IPS-20b (cell line): ENCODE measurements around the gene GPATCH8.

Experiments used
- H3K27ac ChIP-seq: one replicate; pipeline ENCODE4 v1.5.1; 2013; ENCODE audit warnings: low read length
- H3K27me3 ChIP-seq: 2 replicates; pipeline ENCODE4 v1.6.1; 2013; ENCODE audit warnings: mild to moderate bottlenecking, low read length, inconsistent platforms; ENCODE audit not compliant: insufficient read depth
- H3K36me3 ChIP-seq: 2 replicates; pipeline ENCODE4 v1.6.1; 2013; ENCODE audit warnings: low read depth, mild to moderate bottlenecking, inconsistent platforms, low read length, moderate library complexity; ENCODE audit not compliant: insufficient read depth
- H3K4me1 ChIP-seq: 2 replicates; pipeline ENCODE4 v1.6.1; 2013; ENCODE audit warnings: mild to moderate bottlenecking, control low read depth, inconsistent platforms, low read length, moderate library complexity; ENCODE audit not compliant: insufficient read depth
- H3K4me3 ChIP-seq: 2 replicates; pipeline ENCODE4 v1.5.1; 2013; ENCODE audit warnings: mild to moderate bottlenecking, low read length, inconsistent platforms
- H3K9ac ChIP-seq: 2 replicates; pipeline ENCODE4 v1.6.1; 2013; ENCODE audit warnings: low read depth, mild to moderate bottlenecking, inconsistent platforms, low read length, moderate library complexity
- H3K9me3 ChIP-seq: 2 replicates; pipeline ENCODE4 v1.6.1; 2013; ENCODE audit warnings: mild to moderate bottlenecking, low read depth, low read length, inconsistent platforms; ENCODE audit not compliant: insufficient read depth

GPATCH8 gene

GRCh38 chr17:44444735-44445105, 58.5 kb downstream of the GPATCH8 start:
- no peak overlapping the region for H3K9ac ChIP-seq
- H3K4me3 ChIP-seq, result no peak overlapping the region
- H3K27ac ChIP-seq, result no peak overlapping the region
- no peaks in the 10 kb centered on the region for H3K27me3 ChIP-seq
- no peaks in the 10 kb centered on the region for H3K4me1 ChIP-seq
- no peaks in the 10 kb centered on the region for H3K36me3 ChIP-seq
- no peaks in the 10 kb centered on the region for H3K9me3 ChIP-seq

DNA sequence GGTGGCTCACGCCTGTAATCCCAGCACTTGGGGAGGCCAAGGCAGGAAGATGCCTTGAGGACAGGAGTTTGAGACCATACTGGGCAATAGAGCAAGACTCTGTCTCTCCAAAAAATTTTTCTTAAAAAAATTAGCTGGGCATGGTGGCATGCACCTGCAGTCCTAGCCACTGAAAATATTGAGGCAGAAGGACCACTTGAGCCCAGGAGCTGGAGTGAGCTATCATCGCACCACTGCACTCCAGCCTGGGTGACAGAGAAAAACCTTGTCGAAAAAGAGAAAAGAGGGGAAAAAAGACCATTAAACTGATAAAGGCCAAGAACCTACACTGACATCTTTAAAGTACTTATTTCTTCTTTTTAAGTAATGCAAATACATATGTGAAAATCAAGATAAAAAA, 60.4 kb downstream of the GPATCH8 start:
- Histone ChIP-seq H3K36me3 (no peaks in the 10 kb centered on the region), H3K9ac (no peak overlapping the region), H3K27ac (no peak overlapping the region), H3K4me3 (no peak overlapping the region), H3K4me1 (peaks cover 11% of the 10 kb centered on the region; the same call in 1 of the 2 replicates), H3K27me3 (no peaks in the 10 kb centered on the region), H3K9me3 (no peaks in the 10 kb centered on the region)

DNA sequence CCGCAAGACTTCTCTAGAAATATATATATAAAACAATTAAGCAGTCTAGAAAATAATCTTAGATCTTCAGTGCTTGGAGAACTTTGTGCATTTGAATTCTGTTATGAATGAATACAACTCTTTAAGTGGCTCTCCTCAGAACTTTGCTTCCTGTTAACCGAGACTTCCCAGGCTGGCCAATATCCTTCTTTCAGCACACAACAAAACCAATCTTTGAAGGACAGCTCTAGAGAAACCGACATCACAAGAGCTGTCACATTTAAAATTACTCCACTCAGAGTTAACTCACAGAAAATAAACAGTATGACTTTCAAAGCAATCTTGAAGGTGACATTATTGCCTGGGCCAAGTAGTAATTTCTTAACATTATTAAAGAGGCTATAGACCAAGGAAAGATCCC, 64.0 kb downstream of the GPATCH8 start:
- Histone ChIP-seq H3K4me3 (no peak overlapping the region), H3K9me3 (no peaks in the 10 kb centered on the region), H3K9ac (no peak overlapping the region), H3K4me1 (peaks cover 11% of the 10 kb centered on the region; the same call in 1 of the 2 replicates), H3K36me3 (peaks cover 24% of the 10 kb centered on the region), H3K27ac (no peak overlapping the region), H3K27me3 (no peaks in the 10 kb centered on the region)

- Histone ChIP-seq H3K27me3 (no peaks in the 10 kb centered on the region), H3K9ac (no peak overlapping the region), H3K4me3 (no peak overlapping the region), H3K36me3 (peaks cover 27% of the 10 kb centered on the region), H3K27ac (no peak overlapping the region), H3K9me3 (no peaks in the 10 kb centered on the region), H3K4me1 (peaks cover 11% of the 10 kb centered on the region; the same call in 1 of the 2 replicates)
These were observed 64.6 kb downstream of the GPATCH8 start for GRCh38 chr17:44438636-44439035.

DNA sequence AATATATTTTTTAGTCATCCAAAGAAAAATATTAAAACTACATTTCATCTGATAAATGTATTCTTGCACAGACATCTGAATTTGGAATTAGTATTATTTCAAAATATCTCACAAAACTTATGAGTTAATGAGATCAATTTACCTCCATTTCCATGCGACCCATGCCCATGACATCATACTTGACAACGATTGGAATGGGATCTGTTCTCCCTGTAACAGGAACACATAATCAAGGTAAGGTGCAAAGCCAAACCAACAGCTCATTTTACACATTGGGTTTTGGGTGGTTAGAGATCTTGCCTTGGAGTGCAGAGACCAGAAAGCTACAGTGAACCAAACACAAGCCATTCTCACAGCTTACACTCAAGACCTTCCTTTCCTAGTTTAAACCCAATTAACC, 66.9 kb downstream of the GPATCH8 start:
- Histone ChIP-seq H3K27me3 (no peaks in the 10 kb centered on the region), H3K4me3 (no peak overlapping the region), H3K9ac (no peak overlapping the region), H3K27ac (no peak overlapping the region), H3K4me1 (peaks cover 11% of the 10 kb centered on the region; the same call in 1 of the 2 replicates), H3K9me3 (no peaks in the 10 kb centered on the region), H3K36me3 (peaks cover 49% of the 10 kb centered on the region)

- H3K4me3 ChIP-seq, result no peak overlapping the region
- H3K36me3 ChIP-seq, result peaks cover 62% of the 10 kb centered on the region
- no peaks in the 10 kb centered on the region for H3K4me1 ChIP-seq
- H3K27me3 ChIP-seq, result no peaks in the 10 kb centered on the region
- H3K9ac ChIP-seq, result no peak overlapping the region
- no peaks in the 10 kb centered on the region for H3K9me3 ChIP-seq
- no peak overlapping the region for H3K27ac ChIP-seq
These were observed 70.7 kb downstream of the GPATCH8 start for GRCh38 chr17:44432254-44433157.

- Histone ChIP-seq H3K27me3 (no peaks in the 10 kb centered on the region), H3K4me1 (no peaks in the 10 kb centered on the region), H3K36me3 (peaks cover 50% of the 10 kb centered on the region), H3K9me3 (no peaks in the 10 kb centered on the region), H3K27ac (no peak overlapping the region), H3K4me3 (no peak overlapping the region), H3K9ac (no peak overlapping the region)
These were observed 78.3 kb downstream of the GPATCH8 start for GRCh38 chr17:44424828-44425461.

- no peak overlapping the region for H3K4me3 ChIP-seq
- H3K27me3 ChIP-seq, result no peaks in the 10 kb centered on the region
- no peaks in the 10 kb centered on the region for H3K9me3 ChIP-seq
- H3K27ac ChIP-seq, result no peak overlapping the region
- no peak overlapping the region for H3K9ac ChIP-seq
- H3K4me1 ChIP-seq, result no peaks in the 10 kb centered on the region
- H3K36me3 ChIP-seq, result peaks cover 50% of the 10 kb centered on the region
These were observed 85.7 kb downstream of the GPATCH8 start for GRCh38 chr17:44417553-44417952.

DNA sequence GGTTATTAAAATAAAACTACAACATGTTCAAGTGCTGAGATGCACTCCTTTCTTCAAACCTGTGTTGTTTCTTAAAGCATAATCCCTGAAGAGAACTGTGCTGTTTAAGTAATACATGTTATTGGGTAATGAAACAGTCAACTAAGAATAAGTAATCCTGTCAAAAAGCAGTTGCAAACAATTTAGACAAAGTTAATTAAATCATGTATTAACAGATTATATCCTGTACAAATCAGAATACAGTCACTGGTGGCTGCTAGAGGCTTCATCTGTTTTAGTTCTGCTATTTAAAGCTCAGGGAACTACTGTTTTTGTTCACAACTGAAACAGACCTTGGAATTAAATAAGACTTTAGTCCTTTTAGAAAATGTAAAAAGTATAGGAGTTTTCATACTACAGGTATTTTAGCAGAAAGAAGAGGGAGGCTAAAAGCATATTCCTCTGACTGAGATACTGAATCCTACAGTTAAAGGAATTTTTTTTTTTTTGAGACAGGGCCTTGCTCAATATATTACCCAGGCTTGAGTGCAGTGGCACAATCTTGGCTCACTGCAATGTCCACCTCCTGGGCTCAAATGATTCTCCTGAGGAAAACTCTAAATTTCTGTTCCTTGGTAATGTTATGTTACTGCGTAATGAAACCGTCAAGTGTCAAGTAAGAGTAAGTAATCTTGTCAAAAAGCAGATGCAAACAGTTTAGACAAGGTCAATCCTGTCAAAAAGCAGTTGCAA, 86.5 kb downstream of the GPATCH8 start:
- Histone ChIP-seq H3K9ac (no peak overlapping the region), H3K27ac (no peak overlapping the region), H3K9me3 (no peaks in the 10 kb centered on the region), H3K36me3 (peaks cover 46% of the 10 kb centered on the region), H3K4me1 (no peaks in the 10 kb centered on the region), H3K27me3 (no peaks in the 10 kb centered on the region), H3K4me3 (no peak overlapping the region)

GRCh38 chr17:44414394-44415155, 88.6 kb downstream of the GPATCH8 start:
- Histone ChIP-seq H3K4me1 (no peaks in the 10 kb centered on the region), H3K27ac (no peak overlapping the region), H3K36me3 (peaks cover 37% of the 10 kb centered on the region), H3K9me3 (no peaks in the 10 kb centered on the region), H3K4me3 (no peak overlapping the region), H3K9ac (no peak overlapping the region), H3K27me3 (no peaks in the 10 kb centered on the region)

DNA sequence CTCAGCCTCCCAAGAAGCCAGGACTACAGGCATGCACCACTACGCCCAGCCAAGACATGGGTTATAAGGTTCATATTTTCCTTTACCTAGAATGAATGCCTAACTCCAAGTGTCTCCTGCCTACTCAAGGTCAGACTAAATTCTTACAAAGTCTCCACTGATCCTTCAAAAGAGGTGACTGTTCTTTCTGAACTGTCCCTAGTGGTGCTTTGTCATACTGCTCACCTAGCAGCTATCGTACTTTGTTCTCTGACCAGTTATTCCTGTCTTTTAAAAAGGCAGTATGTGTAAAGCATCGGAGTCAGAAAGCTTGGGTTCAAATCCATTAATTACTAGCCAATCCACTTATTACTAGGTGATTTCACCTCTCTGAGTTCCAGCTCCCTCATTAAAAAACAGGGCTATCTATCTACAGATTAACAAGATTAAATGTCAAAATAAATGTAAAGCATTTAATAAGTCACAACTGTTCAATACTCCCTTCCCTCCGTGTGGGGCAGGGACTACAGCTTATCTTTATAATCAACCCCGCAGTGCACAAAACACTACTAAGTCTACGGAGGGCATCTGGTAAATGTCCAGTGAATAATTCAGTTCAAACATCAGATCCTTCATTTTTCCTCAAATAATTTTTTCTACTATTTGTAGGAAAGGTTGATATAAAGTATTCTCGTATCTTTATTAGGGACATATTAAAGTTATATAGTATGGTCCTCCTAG, 93.7 kb downstream of the GPATCH8 start:
- Histone ChIP-seq H3K27me3 (no peaks in the 10 kb centered on the region), H3K9ac (no peak overlapping the region), H3K9me3 (no peaks in the 10 kb centered on the region), H3K27ac (no peak overlapping the region), H3K4me3 (no peak overlapping the region), H3K36me3 (peaks cover 10% of the 10 kb centered on the region), H3K4me1 (no peaks in the 10 kb centered on the region)
